8988T (cell line): ENCODE data around the gene FAM13A.

Experiments used
- DNase-seq: peaks from one replicate; pipeline ENCODE4 v3.0.0; 2011

Gene FAM13A

DNA sequence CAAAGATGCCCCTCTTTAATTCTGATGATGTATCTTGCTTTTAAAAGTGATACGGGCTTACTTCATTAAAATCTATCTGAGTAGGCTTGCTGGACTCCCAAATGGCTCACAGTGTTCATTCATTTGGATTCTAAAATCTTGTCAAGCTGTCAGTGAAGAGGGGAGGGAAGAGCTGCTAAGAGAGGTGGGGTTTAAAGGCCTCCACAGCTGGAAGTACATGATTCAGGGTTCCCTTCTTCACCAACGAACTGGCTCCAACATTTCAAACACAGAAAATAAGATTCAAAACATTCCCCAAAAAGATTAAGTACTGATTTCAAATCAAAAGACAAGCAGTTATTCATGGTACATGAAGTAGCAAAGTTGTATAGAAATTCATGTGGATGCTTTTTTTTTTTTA lies 226.4 kb downstream of the FAM13A start:
- DNase-seq, result no peak

DNA sequence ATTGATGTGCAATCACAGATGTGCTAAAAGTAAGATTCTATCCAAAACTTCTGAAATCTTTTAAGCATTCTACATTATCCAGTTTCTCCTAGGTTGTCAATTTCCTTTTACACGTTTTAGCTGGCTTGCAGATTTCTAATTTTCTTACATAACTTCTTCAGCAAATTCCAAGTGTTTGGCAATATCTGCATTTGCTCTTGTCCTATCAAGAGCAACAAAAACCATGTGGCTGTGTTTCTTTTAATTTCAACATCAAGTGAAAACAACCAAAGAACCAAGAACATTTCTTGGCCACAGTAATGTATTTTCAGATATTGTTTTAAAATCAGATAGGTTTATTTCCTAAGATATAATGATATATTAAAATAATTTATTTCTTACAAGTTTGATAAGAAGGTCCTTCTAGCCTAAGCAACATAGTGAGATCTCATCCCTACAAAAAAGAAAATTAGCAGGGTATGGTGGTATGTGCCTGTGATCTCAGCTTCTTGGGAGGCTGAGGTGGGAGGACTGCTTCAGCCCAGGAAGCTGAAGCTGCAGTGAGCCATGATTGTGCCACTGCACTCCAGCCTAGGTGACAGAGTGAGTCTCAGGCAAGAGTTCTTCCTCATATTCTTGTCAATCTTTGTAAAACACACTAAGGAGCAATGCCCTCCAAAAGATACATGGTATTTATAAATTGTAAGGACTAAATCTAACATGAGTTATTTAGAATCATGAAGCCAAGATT lies 228.0 kb downstream of the FAM13A start:
- DNase-seq, result no peak

- no peak for DNase-seq
Measured at GRCh38 chr4:88827442-88827841, 229.5 kb downstream of the FAM13A start.

DNA sequence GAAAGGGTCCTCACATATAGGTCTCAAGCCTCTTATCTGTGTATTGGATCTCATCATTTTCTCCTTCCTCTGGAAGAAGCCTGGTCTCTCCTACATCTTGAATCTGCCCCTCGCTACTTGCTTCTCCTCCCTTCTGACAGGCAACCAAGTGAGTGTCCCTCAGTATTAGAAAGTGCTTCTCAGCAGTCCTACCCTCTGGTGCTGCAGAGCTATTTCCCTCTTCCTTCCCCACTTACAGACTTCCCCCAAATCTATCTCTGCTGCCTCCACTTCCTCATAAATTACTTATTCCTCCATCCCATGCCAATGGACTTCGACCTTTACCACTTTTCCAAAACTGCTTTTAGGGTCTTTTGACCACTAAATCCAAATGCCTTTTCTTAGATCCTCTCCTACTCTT lies 230.2 kb downstream of the FAM13A start:
- no peak for DNase-seq

- DNase-seq, result no peak
Measured at GRCh38 chr4:88825931-88826330, 231.1 kb downstream of the FAM13A start.

GRCh38 chr4:88823058-88823919 lies 233.7 kb downstream of the FAM13A start:
- no peak for DNase-seq

DNA sequence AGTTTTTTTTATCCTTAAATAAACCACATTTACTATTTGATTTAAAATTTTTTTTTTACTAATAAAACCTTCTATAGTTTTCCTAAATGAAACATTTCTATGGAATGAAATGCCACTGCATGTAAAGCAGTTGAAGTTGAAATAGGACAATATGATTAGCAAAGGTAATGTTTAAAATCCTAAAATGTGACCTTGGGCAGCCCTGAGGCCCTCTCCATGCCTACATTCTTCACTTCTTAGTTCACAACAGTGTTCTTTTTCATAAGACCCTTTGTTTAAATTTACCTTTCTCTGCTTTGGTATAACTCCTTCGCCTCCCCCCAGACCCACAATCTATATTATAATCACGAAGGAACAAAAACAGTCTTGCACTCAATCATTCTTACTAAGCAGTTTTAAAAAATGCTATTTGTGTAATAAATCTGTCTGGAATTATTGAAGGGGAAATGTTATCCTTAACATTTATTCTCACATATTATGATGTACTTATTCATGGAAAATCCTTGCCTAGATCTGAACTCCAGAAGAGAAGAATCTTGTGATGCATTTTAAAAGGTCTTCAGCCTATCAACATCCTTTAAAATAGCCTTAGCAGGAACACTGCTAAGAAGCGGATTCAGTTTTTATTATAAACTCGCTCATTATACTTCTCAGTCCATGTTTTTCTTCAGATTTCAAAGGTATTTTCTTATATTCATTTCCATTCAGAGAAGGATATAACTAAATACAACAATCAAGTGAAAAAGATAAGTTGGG lies 234.8 kb downstream of the FAM13A start:
- DNase-seq, result no peak

GRCh38 chr4:88821522-88821921 lies 235.5 kb downstream of the FAM13A start:
- no peak for DNase-seq

- DNase-seq, result no peak
Measured at GRCh38 chr4:88820698-88821415, 236.1 kb downstream of the FAM13A start.

GRCh38 chr4:88819818-88820697 lies 236.9 kb downstream of the FAM13A start:
- DNase-seq, result no peak

- DNase-seq, result no peak
Measured at GRCh38 chr4:88818631-88819470, 238.1 kb downstream of the FAM13A start.

GRCh38 chr4:88817740-88818139 lies 239.2 kb downstream of the FAM13A start:
- DNase-seq, result no peak

GRCh38 chr4:88816360-88816759 lies 240.6 kb downstream of the FAM13A start:
- no peak for DNase-seq

GRCh38 chr4:88814043-88814617 lies 242.9 kb downstream of the FAM13A start:
- no peak for DNase-seq

- no peak for DNase-seq
Measured at GRCh38 chr4:88813013-88813412, 244.0 kb downstream of the FAM13A start.

- DNase-seq, result no peak
Measured at GRCh38 chr4:88812420-88812819, 244.6 kb downstream of the FAM13A start.

GRCh38 chr4:88811904-88812303 lies 245.1 kb downstream of the FAM13A start:
- DNase-seq, result no peak

DNA sequence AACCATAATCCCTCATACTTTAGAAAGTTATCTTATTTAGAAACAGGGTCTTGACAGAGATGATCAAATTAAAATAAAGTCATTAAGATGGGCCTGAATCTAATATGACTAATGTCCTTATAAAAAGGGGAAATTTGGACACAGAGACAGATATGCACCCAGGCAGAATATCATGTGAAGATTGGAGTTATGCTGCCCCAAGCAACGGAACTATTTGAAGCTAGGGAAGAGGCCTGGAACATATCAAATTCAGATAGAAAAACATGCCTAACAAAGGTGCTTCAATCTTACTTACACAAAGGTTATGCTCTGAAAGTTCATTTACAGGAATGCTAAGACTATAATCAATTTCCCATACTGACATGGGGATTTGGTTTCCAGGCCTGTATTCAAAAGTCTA lies 246.7 kb downstream of the FAM13A start:
- DNase-seq, result no peak

GRCh38 chr4:88809576-88810219 lies 247.3 kb downstream of the FAM13A start:
- no peak for DNase-seq

GRCh38 chr4:88809101-88809500 lies 247.9 kb downstream of the FAM13A start:
- DNase-seq, result no peak
